Endothelial cell of umbilical vein (primary cell): ENCODE measurements around the gene ABCC4. TPM values are rescaled to one million over a fixed set of nuclear protein-coding genes. Genes with fewer than 3 reads are reported as not detected.

ENCODE experiments used
- BruUV-seq: library from RNA; stranded (reverse); fragments of 400-500 nt; replicated peaks from 2 replicates; lab custom pipeline; 2021; lab: Mats Ljungman, UMichigan
- CTCF ChIA-PET: fragments of 300-600, 350-600 bp; sonication (Branson Sonifier 250); formaldehyde crosslinking; loops from one replicate; lab custom pipeline; 2021; ENCODE audit warnings: antibody characterized with exemption, inconsistent platforms; lab: Charles Lee
- POLR2A ChIA-PET: fragments of 300-600, 350-600 bp; sonication (Branson Sonifier 250); formaldehyde crosslinking; loops from one replicate; lab custom pipeline; 2021; ENCODE audit warnings: antibody characterized with exemption, inconsistent platforms; lab: Charles Lee
- DNase-seq: peaks from one replicate; pipeline ENCODE4 v3.0.0-alpha.2; 2011; ENCODE audit warnings: low read depth, low spot score
- FAIRE-seq: peaks from 2 replicates; lab custom pipeline; 2011; peaks lifted over from hg19 to GRCh38; lab: Jason Lieb, UNC
- H2AFZ ChIP-seq: 2 replicates; pipeline ENCODE4 v1.6.0; 2012; ENCODE audit warnings: low read depth, low read length, control low read depth, inconsistent platforms
- H3K27ac ChIP-seq: 2 replicates; pipeline ENCODE4 v1.5.1; 2011; ENCODE audit warnings: low read depth, mild to moderate bottlenecking, control low read depth, low read length, moderate library complexity; ENCODE audit not compliant: insufficient read depth
- H3K27me3 ChIP-seq, 2 experiments: 2 replicates each; pipeline versions ENCODE4 v1.6.0 to v1.6.1; 2011; ENCODE audit warnings: low read length in 2 of 2, mixed read lengths in 1 of 2; ENCODE audit not compliant: control insufficient read depth in 2 of 2, insufficient read depth in 2 of 2
- H3K36me3 ChIP-seq, 2 experiments: 2 replicates in 1 of 2; 3 replicates in 1 of 2; pipeline ENCODE4 v1.5.1; 2011; ENCODE audit warnings: low read length in 2 of 2, mild to moderate bottlenecking in 1 of 2, moderate library complexity in 1 of 2; ENCODE audit not compliant: control insufficient read depth in 2 of 2, insufficient read depth in 2 of 2; ENCODE audit errors: extremely low read depth in 1 of 2
- H3K4me1 ChIP-seq: 3 replicates; pipeline ENCODE4 v1.5.1; 2011; ENCODE audit warnings: mild to moderate bottlenecking, low read length; ENCODE audit not compliant: control insufficient read depth, insufficient read depth; ENCODE audit errors: extremely low read depth
- H3K4me2 ChIP-seq: 2 replicates; pipeline ENCODE4 v1.6.1; 2011; ENCODE audit warnings: low read length, control low read depth, mixed read lengths; ENCODE audit not compliant: insufficient read depth
- H3K4me3 ChIP-seq, 3 experiments: fragments of 200-600 bp in 1 of 3; sonication (generic), shearing (Covaris generic) in 1 of 3; replicated peaks in 1 of 3; 2 replicates each; pipeline ENCODE4 v1.5.1; 2011 to 2016; ENCODE audit warnings: control low read depth in 3 of 3, low read length in 3 of 3, mild to moderate bottlenecking in 2 of 3, inconsistent platforms in 1 of 3, low read depth in 1 of 3, moderate library complexity in 1 of 3; ENCODE audit not compliant: insufficient read depth in 1 of 3
- H3K79me2 ChIP-seq: 2 replicates; pipeline ENCODE4 v1.6.0; 2012; ENCODE audit warnings: low read length, inconsistent platforms; ENCODE audit not compliant: control insufficient read depth, insufficient read depth
- H3K9ac ChIP-seq: replicated peaks from 2 replicates; pipeline ENCODE3; 2011; ENCODE audit warnings: low read length, control low read depth; ENCODE audit not compliant: insufficient read depth; ENCODE audit errors: extremely low read depth
- H3K9me1 ChIP-seq: replicated peaks from 3 replicates; pipeline ENCODE4 v1.6.0; 2011; ENCODE audit warnings: mild to moderate bottlenecking, low read length; ENCODE audit not compliant: control insufficient read depth, insufficient read depth; ENCODE audit errors: extremely low read depth
- H3K9me3 ChIP-seq: replicated peaks from 2 replicates; pipeline ENCODE4 v1.5.1; 2012; ENCODE audit warnings: low read length, inconsistent platforms; ENCODE audit not compliant: control insufficient read depth, insufficient read depth
- H4K20me1 ChIP-seq: replicated peaks from 2 replicates; pipeline ENCODE3; 2011; ENCODE audit warnings: mild to moderate bottlenecking, low read length; ENCODE audit not compliant: control insufficient read depth, insufficient read depth; ENCODE audit errors: extremely low read depth
- EZH2 ChIP-seq: IDR thresholded peaks from 2 replicates; pipeline ENCODE4 v1.6.1; 2012; ENCODE audit warnings: borderline replicate concordance, low read depth, mild to moderate bottlenecking, moderate library complexity, low read length, inconsistent platforms; ENCODE audit not compliant: severe bottlenecking
- FOS ChIP-seq: IDR thresholded peaks from 2 replicates; pipeline ENCODE4 v1.6.1; 2011; ENCODE audit warnings: mild to moderate bottlenecking, low read length, moderate library complexity, borderline replicate concordance; ENCODE audit not compliant: insufficient read depth
- GATA2 ChIP-seq: IDR thresholded peaks from 2 replicates; pipeline ENCODE4 v1.7.0; 2011; ENCODE audit warnings: low read depth, mild to moderate bottlenecking, moderate library complexity, mixed read lengths, low read length; ENCODE audit not compliant: insufficient read length, insufficient read depth
- JUN ChIP-seq: IDR thresholded peaks from 2 replicates; pipeline ENCODE4 v1.6.1; 2011; ENCODE audit warnings: borderline replicate concordance, low read depth; ENCODE audit not compliant: insufficient read length, insufficient read depth
- MYC ChIP-seq: IDR thresholded peaks from one replicate; pipeline ENCODE4 v1.6.1; 2011; ENCODE audit warnings: mild to moderate bottlenecking, low read depth, low read length
- POLR2A ChIP-seq: IDR thresholded peaks from 2 replicates; pipeline ENCODE4 v1.6.1; 2012; ENCODE audit warnings: low read depth, mild to moderate bottlenecking, control low read depth, low read length
- POLR2AphosphoS5 ChIP-seq: IDR thresholded peaks from 2 replicates; pipeline ENCODE4 v1.6.1; 2012; ENCODE audit warnings: low read depth, mild to moderate bottlenecking, control low read depth, low read length, moderate library complexity; ENCODE audit not compliant: insufficient read depth
- dilution Hi-C: fragments of 300-500 bp; cut with MboI; formaldehyde crosslinking; loops from one replicate; pipeline ENCODE4 v1.15.0; 2019; ENCODE audit warnings: low sequenced_read_pairs; ENCODE audit not compliant: extremely low pct_ligation_motif_present
- intact Hi-C: fragments of 100-400 bp; cut with micrococcal nuclease; formaldehyde crosslinking; loops from one replicate; pipeline ENCODE4 v1.10.0; 2022
- polyA plus RNA-seq, 4 experiments: library from polyadenylated mRNA; depleted of rRNA in 3 of 4; stranded (reverse) in 3 of 4; unstranded in 1 of 4; fragments of >200 nt; gene quantifications; 2 replicates each; pipeline versions ENCODE4 v1.2.1 to v1.2.3, GENCODE V29; 2011 to 2012; ENCODE audit warnings: missing spikeins in 1 of 4
- total RNA-seq: library from RNA; stranded (reverse); gene quantifications from 2 replicates; pipeline ENCODE4 v1.2.3, GENCODE V29; 2021
- TF ChIP-seq, protein P1 (sequence below): IDR thresholded peaks from 2 replicates; pipeline ENCODE4 v1.6.1; 2011; ENCODE audit not compliant: insufficient read depth, insufficient read length
- TF ChIP-seq, protein P2 (sequence below), 2 donors: IDR thresholded peaks; 1 replicate in 1 of 2; 2 replicates in 1 of 2; pipeline ENCODE4 v1.5.1; 2011; ENCODE audit warnings: low read length in 2 of 2, mild to moderate bottlenecking in 2 of 2, moderate library complexity in 2 of 2, control low read depth in 1 of 2, inconsistent platforms in 1 of 2, low read depth in 1 of 2; ENCODE audit not compliant: insufficient read depth in 1 of 2; ENCODE audit errors: extremely low read depth in 1 of 2

Gene ABCC4
- total and polyA plus RNA-seq, 2 donors (not counting 3 experiments of a cell fraction or from before 2014, with no cell fraction given), result 9.2 to 15.9 TPM

DNA sequence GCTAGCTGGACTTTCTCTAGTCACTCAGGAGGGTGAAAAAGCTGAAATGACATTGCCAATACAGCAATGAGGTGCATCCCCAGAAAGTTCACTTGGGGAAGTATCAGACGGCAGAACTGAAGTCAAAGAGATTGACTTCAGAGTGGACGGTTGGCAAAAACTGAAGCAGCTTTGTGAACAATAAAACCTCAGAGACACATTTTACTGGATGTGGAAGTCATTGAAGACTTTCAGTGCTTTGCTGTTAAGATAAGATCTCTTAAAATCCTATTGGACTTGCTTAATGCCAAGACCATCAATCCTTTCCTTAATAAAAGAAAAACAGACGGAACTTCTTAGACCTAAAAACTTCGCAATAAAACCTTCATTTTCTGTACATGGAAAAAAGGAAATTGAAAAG lies 103.7 kb downstream of the ABCC4 start:
- Histone ChIP-seq H3K4me3 (no peak overlapping the region), H3K27ac (no peak overlapping the region), H3K4me2 (no peak overlapping the region), H3K9me1 (no peaks in the 10 kb centered on the region), H3K27me3 (no peaks in the 10 kb centered on the region), H3K4me1 (peaks cover 7% of the 10 kb centered on the region), H2AFZ (no peak overlapping the region), H4K20me1 (no peaks in the 10 kb centered on the region), H3K9ac (no peak overlapping the region), H3K36me3 (no peaks in the 10 kb centered on the region), H3K79me2 (no peaks in the 10 kb centered on the region), H3K9me3 (no peaks in the 10 kb centered on the region)
- TF ChIP-seq, protein P1, sequence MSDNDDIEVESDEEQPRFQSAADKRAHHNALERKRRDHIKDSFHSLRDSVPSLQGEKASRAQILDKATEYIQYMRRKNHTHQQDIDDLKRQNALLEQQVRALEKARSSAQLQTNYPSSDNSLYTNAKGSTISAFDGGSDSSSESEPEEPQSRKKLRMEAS, result no peak
- no peak for TF ChIP-seq GATA2
- TF ChIP-seq POLR2A, result no peak
- TF ChIP-seq FOS, result no peak
- TF ChIP-seq JUN, result no peak
- no peak for TF ChIP-seq POLR2AphosphoS5
- no peak for TF ChIP-seq MYC
- TF ChIP-seq, protein P2, sequence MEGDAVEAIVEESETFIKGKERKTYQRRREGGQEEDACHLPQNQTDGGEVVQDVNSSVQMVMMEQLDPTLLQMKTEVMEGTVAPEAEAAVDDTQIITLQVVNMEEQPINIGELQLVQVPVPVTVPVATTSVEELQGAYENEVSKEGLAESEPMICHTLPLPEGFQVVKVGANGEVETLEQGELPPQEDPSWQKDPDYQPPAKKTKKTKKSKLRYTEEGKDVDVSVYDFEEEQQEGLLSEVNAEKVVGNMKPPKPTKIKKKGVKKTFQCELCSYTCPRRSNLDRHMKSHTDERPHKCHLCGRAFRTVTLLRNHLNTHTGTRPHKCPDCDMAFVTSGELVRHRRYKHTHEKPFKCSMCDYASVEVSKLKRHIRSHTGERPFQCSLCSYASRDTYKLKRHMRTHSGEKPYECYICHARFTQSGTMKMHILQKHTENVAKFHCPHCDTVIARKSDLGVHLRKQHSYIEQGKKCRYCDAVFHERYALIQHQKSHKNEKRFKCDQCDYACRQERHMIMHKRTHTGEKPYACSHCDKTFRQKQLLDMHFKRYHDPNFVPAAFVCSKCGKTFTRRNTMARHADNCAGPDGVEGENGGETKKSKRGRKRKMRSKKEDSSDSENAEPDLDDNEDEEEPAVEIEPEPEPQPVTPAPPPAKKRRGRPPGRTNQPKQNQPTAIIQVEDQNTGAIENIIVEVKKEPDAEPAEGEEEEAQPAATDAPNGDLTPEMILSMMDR (IDR thresholded peaks at IDR 0.05; ENCODE audit: extremely low read depth in 1 of 2, insufficient read depth in 1 of 2, low read depth in 1 of 2, low read length in 2 of 2), result no peak
- TF ChIP-seq EZH2, result no peak
- intact Hi-C loops, result no loop called here
- BruUV-seq, result no TSS peak
- CTCF ChIA-PET, result interaction anchor here (1.2 to 3.5 kb wide), 4 partner anchors 8 to 208 kb away, joined by 3 to 16 read pairs (median 5); no protein-coding TSS in a partner anchor
- DNase-seq (peak; percentile 10), FAIRE-seq (no peak)
- POLR2A ChIA-PET, result no interaction called here
- dilution Hi-C loops, result no loop called here
